Panc1 (cell line): Measurements from ENCODE around the gene DNAJC4. TPM values are rescaled to one million over a fixed set of nuclear protein-coding genes. Genes with fewer than 3 reads are reported as not detected.

ENCODE experiments used
- ATAC-seq: fragments of 200-7000 bp; cut with Tn5 transposase; 2 replicates; pipeline ENCODE4 v1.9.1; 2020; ENCODE audit warnings: mild to moderate bottlenecking, moderate library complexity
- BruUV-seq: library from RNA; stranded (reverse); fragments of 400-500 nt; replicated peaks from 2 replicates; lab custom pipeline; 2021; lab: Mats Ljungman, UMichigan
- CTCF ChIA-PET: fragments of 300-600 bp; sonication (Branson Sonifier 250); formaldehyde crosslinking; loops from one replicate; lab custom pipeline; 2022; ENCODE audit warnings: antibody characterized with exemption; lab: Charles Lee
- POLR2A ChIA-PET: fragments of 300-600 bp; sonication (Branson Sonifier 250); formaldehyde crosslinking; loops from one replicate; lab custom pipeline; 2022; ENCODE audit warnings: antibody characterized with exemption; lab: Charles Lee
- DNase-seq: peaks from one replicate; pipeline ENCODE4 v3.0.0-alpha.2; 2010; ENCODE audit warnings: low read depth, low spot score
- H3K27ac ChIP-seq: 2 replicates; pipeline ENCODE4 v1.5.1; 2011; ENCODE audit warnings: mild to moderate bottlenecking, low read length, inconsistent platforms
- H3K27me3 ChIP-seq: fragments of 200-500 bp; sonication (Bioruptor generic); 2 replicates; pipeline ENCODE4 v1.6.0; 2014; ENCODE audit warnings: low read length, inconsistent platforms; ENCODE audit not compliant: control insufficient read depth, insufficient read depth
- H3K36me3 ChIP-seq: fragments of 200-500 bp; sonication (Bioruptor generic); 2 replicates; pipeline ENCODE4 v1.5.1; 2014; ENCODE audit warnings: inconsistent platforms, mild to moderate bottlenecking, low read length, moderate library complexity; ENCODE audit not compliant: control insufficient read depth, insufficient read depth
- H3K4me1 ChIP-seq: 2 replicates; pipeline ENCODE4 v1.5.1; 2011; ENCODE audit warnings: inconsistent platforms, mild to moderate bottlenecking, low read length, moderate library complexity; ENCODE audit not compliant: control insufficient read depth, insufficient read depth
- H3K4me3 ChIP-seq, 2 experiments: 2 replicates each; pipeline ENCODE4 v1.5.1; 2011 to 2012; ENCODE audit warnings: low read depth in 2 of 2, low read length in 2 of 2, mild to moderate bottlenecking in 2 of 2, inconsistent platforms in 1 of 2, moderate library complexity in 1 of 2
- H3K9me3 ChIP-seq: fragments of 200-500 bp; sonication (Bioruptor generic); 2 replicates; pipeline ENCODE4 v1.5.1; 2014; ENCODE audit warnings: low read depth, mild to moderate bottlenecking, inconsistent platforms, low read length, moderate library complexity; ENCODE audit not compliant: control insufficient read depth, insufficient read depth
- CTCF ChIP-seq: fragments of 450-650 bp; IDR thresholded peaks from 2 replicates; pipeline ENCODE4 v1.5.1; 2017; ENCODE audit warnings: mild to moderate bottlenecking
- POLR2AphosphoS5 ChIP-seq: IDR thresholded peaks from 2 replicates; pipeline ENCODE4 v1.6.1; 2012; ENCODE audit warnings: mild to moderate bottlenecking, low read depth, low read length, moderate library complexity
- REST ChIP-seq, 2 experiments: IDR thresholded peaks; 2 replicates each; pipeline ENCODE4 v1.6.1; 2011 to 2012; ENCODE audit warnings: low read depth in 2 of 2, control low read depth in 1 of 2, low read length in 1 of 2, mild to moderate bottlenecking in 1 of 2, moderate library complexity in 1 of 2; ENCODE audit not compliant: insufficient read depth in 1 of 2
- SIN3A ChIP-seq: IDR thresholded peaks from 2 replicates; pipeline ENCODE4 v1.6.1; 2012; ENCODE audit warnings: low read depth, mild to moderate bottlenecking, low read length, moderate library complexity, borderline replicate concordance; ENCODE audit not compliant: insufficient read depth
- TCF7L2 ChIP-seq: IDR thresholded peaks from 2 replicates; pipeline ENCODE4 v1.6.1; 2011; ENCODE audit warnings: mild to moderate bottlenecking, low read depth, low read length, inconsistent platforms
- in situ Hi-C: cut with HindIII; loops from 2 replicates; pipeline ENCODE4 v1.10.0; 2016; ENCODE audit warnings: low sequenced_read_pairs, low pct_unique_long_range_greater_than_20kb
- intact Hi-C: fragments of 100-400 bp; cut with micrococcal nuclease; formaldehyde crosslinking; loops from one replicate; pipeline ENCODE4 v1.10.0; 2022; ENCODE audit not compliant: unreplicated experiment
- total RNA-seq: library from RNA; stranded (reverse); gene quantifications from one replicate; pipeline ENCODE4 v1.2.1, GENCODE V29; 2021; ENCODE audit not compliant: unreplicated experiment

Gene DNAJC4
- total RNA-seq, 1 experiment from 2014 or later = 41.0 TPM

GRCh38 chr11:64238999-64239398, 8.7 kb downstream of the DNAJC4 start:
- Histone ChIP-seq H3K27ac (no peak overlapping the region), H3K27me3 (no peaks in the 10 kb centered on the region), H3K4me1 (peaks cover 24% of the 10 kb centered on the region), H3K4me3 (no peak overlapping the region), H3K9me3 (no peaks in the 10 kb centered on the region), H3K36me3 (no peaks in the 10 kb centered on the region; the same call in 1 of the 2 replicates)
- TF ChIP-seq TCF7L2 (no peak), POLR2AphosphoS5 (no peak), REST (IDR thresholded peaks at IDR 0.05; ENCODE audit: insufficient read depth in 1 of 2, low read depth in 2 of 2, low read length in 1 of 2) (no peak), SIN3A (no peak), CTCF (no peak)
- CTCF ChIA-PET = no interaction called here
- intact Hi-C loops (no loop called here), in situ Hi-C loops (no loop called here)
- DNase-seq = no peak
- no peak for ATAC-seq
- no TSS peak for BruUV-seq
- POLR2A ChIA-PET = interaction anchor here (0.6 kb wide), 1 partner anchor 270 kb away, joined by 3 read pairs; no protein-coding TSS in a partner anchor

- Histone ChIP-seq H3K4me1 (peaks cover 32% of the 10 kb centered on the region), H3K36me3 (no peaks in the 10 kb centered on the region), H3K27ac (peak overlapping the region; percentile 97), H3K9me3 (no peaks in the 10 kb centered on the region), H3K4me3 (peak overlapping the region; percentile 53 to 59), H3K27me3 (no peaks in the 10 kb centered on the region)
- in situ Hi-C loops (no loop called here), intact Hi-C loops (loop anchor here (10.0 kb wide), 1 partner anchor 65 kb away; the partner anchor contains the start of genes CATSPERZ and ESRRA)
- POLR2A ChIA-PET = no interaction called here
- BruUV-seq = no TSS peak
- CTCF ChIA-PET = no interaction called here
- no peak for DNase-seq
- ATAC-seq = no peak
- TF ChIP-seq REST (IDR thresholded peaks at IDR 0.05; ENCODE audit: insufficient read depth in 1 of 2, low read depth in 2 of 2, low read length in 1 of 2) (no peak), POLR2AphosphoS5 (no peak), TCF7L2 (no peak), SIN3A (no peak), CTCF (no peak)
Observed at GRCh38 chr11:64239662-64240434, 9.5 kb downstream of the DNAJC4 start.
